K562 (cell line): Measurements from ENCODE around the gene PRSS48. TPM values are rescaled to one million over a fixed set of nuclear protein-coding genes. Genes with fewer than 3 reads are reported as not detected.

Experiments
- ATAC-seq: fragments of 200-7000 bp; cut with Tn5 transposase; 3 replicates; pipeline ENCODE4 v1.9.1; 2020; ENCODE audit warnings: moderate library complexity
- BruUV-seq: library from RNA; stranded (reverse); fragments of 400-500 nt; replicated peaks from 2 replicates; lab custom pipeline; 2021; lab: Mats Ljungman, UMichigan
- CTCF ChIA-PET: fragments of 300-600 bp; formaldehyde crosslinking; extraction: SDS; loops from one replicate; lab custom pipeline; 2021; ENCODE audit warnings: low intra/inter-chr PET ratio; lab: Yijun Ruan, JAX
- POLR2A ChIA-PET: fragments of 300-600, 350-650 bp; sonication (Branson Sonifier 250); formaldehyde crosslinking; extraction: SDS; loops from one replicate; lab custom pipeline; 2021; ENCODE audit warnings: antibody characterized with exemption, inconsistent platforms; lab: Yijun Ruan, JAX
- DNase-seq, 4 experiments: peaks; one replicate each; pipeline versions ENCODE4 v3.0.0 to v3.0.0-alpha.2; 2011 to 2018; ENCODE audit warnings: low spot score in 3 of 4, mixed read lengths in 3 of 4; ENCODE audit errors: extremely low read depth in 1 of 4
- FAIRE-seq: peaks from 2 replicates; lab custom pipeline; 2011; peaks lifted over from hg19 to GRCh38; lab: Jason Lieb, UNC
- H2AFZ ChIP-seq: 2 replicates; pipeline ENCODE4 v1.6.0; 2011; ENCODE audit warnings: low read depth, low read length, control low read depth, inconsistent platforms
- H3K27ac ChIP-seq: fragments of 200-600 bp; 3 replicates; pipeline ENCODE4 v1.8.0; 2011; ENCODE audit warnings: low read depth, mild to moderate bottlenecking, control low read depth, inconsistent platforms, low read length, moderate library complexity, mixed read lengths; ENCODE audit errors: extremely low read depth
- H3K27me3 ChIP-seq, 2 experiments: fragments of 300-600 bp in 1 of 2; 2 replicates in 1 of 2; 3 replicates in 1 of 2; pipeline versions ENCODE4 v1.6.0 to v1.8.0; 2011; ENCODE audit warnings: inconsistent platforms in 2 of 2, low read length in 2 of 2, mild to moderate bottlenecking in 1 of 2, mixed read lengths in 1 of 2, moderate library complexity in 1 of 2; ENCODE audit not compliant: control insufficient read depth in 2 of 2, insufficient read depth in 2 of 2
- H3K36me3 ChIP-seq: fragments of 300-600 bp; 3 replicates; pipeline ENCODE4 v1.8.0; 2011; ENCODE audit warnings: mild to moderate bottlenecking, low read length, inconsistent platforms; ENCODE audit not compliant: control insufficient read depth, insufficient read depth
- H3K4me1 ChIP-seq, 2 experiments: fragments of 200-600 bp in 1 of 2; replicated peaks in 1 of 2; 2 replicates in 1 of 2; 3 replicates in 1 of 2; pipeline versions ENCODE4 v1.5.1 to v1.8.0; 2011; ENCODE audit warnings: inconsistent platforms in 2 of 2, low read length in 2 of 2, mild to moderate bottlenecking in 1 of 2, mixed read lengths in 1 of 2, moderate library complexity in 1 of 2; ENCODE audit not compliant: control insufficient read depth in 2 of 2, insufficient read depth in 2 of 2
- H3K4me2 ChIP-seq: 2 replicates; pipeline ENCODE4 v1.6.1; 2011; ENCODE audit warnings: low read length, control low read depth, inconsistent platforms, mixed read lengths; ENCODE audit not compliant: insufficient read depth
- H3K4me3 ChIP-seq: fragments of 200-600 bp; sonication (generic), shearing (Covaris generic); 2 replicates; pipeline ENCODE4 v1.5.1; 2016; ENCODE audit warnings: control low read depth, inconsistent platforms
- H3K79me2 ChIP-seq: fragments of 200-600 bp; 3 replicates; pipeline ENCODE4 v1.8.0; 2011; ENCODE audit warnings: low read length, inconsistent platforms; ENCODE audit not compliant: control insufficient read depth, insufficient read depth
- H3K9ac ChIP-seq, 2 experiments: 2 replicates each; pipeline versions ENCODE4 v1.6.0 to v1.6.1; 2011; ENCODE audit warnings: low read depth in 2 of 2, low read length in 2 of 2, control low read depth in 1 of 2, inconsistent platforms in 1 of 2, mild to moderate bottlenecking in 1 of 2, mixed read lengths in 1 of 2; ENCODE audit not compliant: insufficient read depth in 1 of 2
- H3K9me1 ChIP-seq: one replicate; pipeline ENCODE4 v1.6.0; 2011; ENCODE audit warnings: inconsistent platforms, mild to moderate bottlenecking, low read length, moderate library complexity; ENCODE audit not compliant: control insufficient read depth, insufficient read depth
- H3K9me3 ChIP-seq: replicated peaks from 2 replicates; pipeline ENCODE4 v1.5.1; 2011; ENCODE audit warnings: low read depth, low read length, inconsistent platforms; ENCODE audit not compliant: control insufficient read depth, insufficient read depth
- H4K20me1 ChIP-seq: replicated peaks from 2 replicates; pipeline ENCODE4 v1.6.1; 2011; ENCODE audit warnings: low read length, inconsistent platforms, mixed read lengths; ENCODE audit not compliant: control insufficient read depth, insufficient read depth
- CAMTA2 ChIP-seq: fragments of 250-450 bp; sonication (Bioruptor Pico); conservative IDR thresholded peaks from 2 replicates; pipeline ENCODE4 v1.5.1; 2022
- CHD2 ChIP-seq: IDR thresholded peaks from 2 replicates; pipeline ENCODE4 v1.6.1; 2011; ENCODE audit warnings: low read depth, low read length
- FIP1L1 ChIP-seq: fragments of 200-400 bp; formaldehyde crosslinking; IDR thresholded peaks from 2 replicates; pipeline ENCODE4 v1.6.1; 2018; ENCODE audit warnings: mild to moderate bottlenecking, low read depth, low read length; ENCODE audit not compliant: poor library complexity, severe bottlenecking
- MAFF ChIP-seq: IDR thresholded peaks from 2 replicates; pipeline ENCODE4 v1.6.1; 2012; ENCODE audit warnings: low read length, improper control_type of control experiment
- POLR3G ChIP-seq: IDR thresholded peaks from 2 replicates; pipeline ENCODE4 v1.6.1; 2011; ENCODE audit not compliant: insufficient read length, insufficient replicate concordance; ENCODE audit errors: extremely low read depth
- SETDB1 ChIP-seq: IDR thresholded peaks from one replicate; pipeline ENCODE4 v1.6.1; 2012; ENCODE audit warnings: low read length, control low read depth, inconsistent platforms
- SPI1 ChIP-seq: IDR thresholded peaks from 2 replicates; pipeline ENCODE4 v1.6.1; 2011; ENCODE audit warnings: low read depth, low read length, control low read depth, borderline replicate concordance
- SRF ChIP-seq, 2 experiments: fragments of 250-450, 450-650 bp in 1 of 2; sonication (Bioruptor Pico) in 1 of 2; sonication (generic) in 1 of 2; formaldehyde crosslinking; IDR thresholded peaks; 2 replicates each; pipeline versions ENCODE4 v1.5.0 to v1.5.1; 2020 to 2022; ENCODE audit warnings: mild to moderate bottlenecking in 1 of 2, missing genetic modification reagents in 1 of 2
- ZC3H11A ChIP-seq: IDR thresholded peaks from 2 replicates; pipeline ENCODE4 v1.6.1; 2012; ENCODE audit warnings: low read depth, low read length, improper control_type of control experiment
- ZNF23 ChIP-seq: fragments of 250-450 bp; sonication (Bioruptor Pico); IDR thresholded peaks from 2 replicates; pipeline ENCODE4 v1.4.0; 2020; ENCODE audit warnings: mild to moderate bottlenecking
- ZNF586 ChIP-seq: fragments of 450-650 bp; formaldehyde crosslinking; conservative IDR thresholded peaks from 2 replicates; pipeline ENCODE4 v1.4.0; 2020; ENCODE audit warnings: mild to moderate bottlenecking, moderate library complexity
- WGBS: fragments of 100-300 bp; shearing (Covaris generic); methylation state at CpG from one replicate; pipeline ENCODE4 v1.1.6; 2016; ENCODE audit warnings: low coverage, mixed read lengths; ENCODE audit not compliant: insufficient coverage; ENCODE audit errors: missing lambda C conversion rate; 5-methylcytosine and 5-hydroxymethylcytosine counted together
- in situ Hi-C: fragments of 300-500 bp; cut with MboI; formaldehyde crosslinking; loops from 4 replicates; pipeline ENCODE4 v1.15.0; 2018; ENCODE audit warnings: inconsistent platforms, mixed read lengths
- intact Hi-C: fragments of 100-400 bp; cut with micrococcal nuclease; formaldehyde crosslinking; loops from 2 replicates; pipeline ENCODE4 v1.14.2; 2022
- polyA plus RNA-seq, 8 experiments: library from polyadenylated mRNA; depleted of rRNA in 4 of 8; stranded (reverse) in 5 of 8; unstranded in 3 of 8; fragments of >200 nt; fragmentation: Nextera tagmentation in 2 of 8; fragmentation: Illumina TruSeq in 1 of 8; extraction: Ambion mirVana in 2 of 8; extraction: Trizol in 1 of 8; gene quantifications; 2 replicates each; pipeline versions ENCODE4 v1.2.1 to v1.2.3, GENCODE V29; 2011 to 2014; ENCODE audit warnings: inconsistent platforms in 1 of 8, missing spikeins in 1 of 8
- total RNA-seq, 7 experiments: library from RNA; depleted of rRNA in 6 of 7; stranded (reverse); fragments of >200 nt in 6 of 7; fragmentation: Illumina TruSeq in 2 of 7; extraction: Trizol in 2 of 7; gene quantifications; 2 replicates each; pipeline versions ENCODE4 v1.2.1 to v1.2.3, GENCODE V29; 2011 to 2021; ENCODE audit warnings: low replicate concordance in 1 of 7
- TF ChIP-seq, protein P1 (sequence below): fragments of 250-450 bp; sonication (Bioruptor Pico); IDR thresholded peaks from 2 replicates; pipeline ENCODE4 v1.4.0; 2020; ENCODE audit warnings: mild to moderate bottlenecking, moderate library complexity

Gene PRSS48
- total and polyA plus RNA-seq, 9 of the 15 experiments (the other 6 are each of a cell fraction or from before 2014, with no cell fraction given): not detected

DNA sequence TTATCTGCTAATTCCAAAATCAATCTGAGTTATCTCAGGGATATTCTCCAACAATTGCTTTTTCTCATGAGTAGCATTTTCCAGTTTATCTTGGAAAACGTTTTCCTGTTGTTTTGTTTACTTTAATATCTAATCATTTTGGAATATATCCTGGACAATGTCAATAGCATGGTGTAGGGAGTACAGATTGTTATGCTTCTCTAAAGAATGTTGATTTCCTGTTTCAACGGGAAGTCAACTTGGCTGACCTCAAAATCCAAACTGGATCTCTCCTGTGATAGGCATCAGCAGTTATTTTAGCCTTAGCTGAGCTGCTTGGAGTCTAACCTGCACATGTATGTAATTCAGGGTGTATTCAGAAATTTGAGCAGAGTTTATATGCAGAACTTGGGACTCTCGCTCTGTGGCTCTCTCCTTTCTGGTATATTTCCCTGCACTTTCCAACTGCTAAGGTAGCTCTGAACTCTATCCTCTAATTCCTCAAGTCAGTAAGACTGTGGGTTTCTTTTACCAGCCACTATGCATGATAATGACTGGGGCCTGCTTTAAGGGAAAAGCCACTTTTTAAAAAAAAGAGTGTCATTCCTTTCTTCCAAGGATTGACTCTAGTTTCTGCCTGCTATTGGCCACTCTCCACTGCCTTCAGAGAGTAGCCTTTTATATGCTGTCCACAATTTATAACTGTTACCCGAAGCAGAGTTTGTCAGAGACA lies 7.7 kb downstream of the PRSS48 start:
- ATAC-seq (no peak), FAIRE-seq (no peak), DNase-seq (no peak)
- Histone ChIP-seq H3K36me3 (no peaks in the 10 kb centered on the region), H3K4me2 (no peak overlapping the region), H3K27ac (no peak overlapping the region), H4K20me1 (no peaks in the 10 kb centered on the region), H3K4me1 (no peaks in the 10 kb centered on the region), H3K27me3 (no peaks in the 10 kb centered on the region), H2AFZ (no peak overlapping the region), H3K9me1 (no peaks in the 10 kb centered on the region), H3K9ac (no peak overlapping the region), H3K9me3 (no peaks in the 10 kb centered on the region), H3K79me2 (no peaks in the 10 kb centered on the region), H3K4me3 (no peak overlapping the region)
- no TSS peak for BruUV-seq
- 0% methylated on average over 4 of the region's 4 CpGs for WGBS
- TF ChIP-seq SRF (CRISPR knock-in tag; IDR thresholded peaks at IDR 0.05) (no peak), POLR3G (no peak), CHD2 (no peak), MAFF (no peak), CAMTA2 (CRISPR knock-in tag) (no peak), ZC3H11A (no peak), ZNF23 (no peak), FIP1L1 (no peak), SETDB1 (no peak), SPI1 (no peak), ZNF586 (CRISPR knock-in tag) (no peak)
- TF ChIP-seq, protein P1, sequence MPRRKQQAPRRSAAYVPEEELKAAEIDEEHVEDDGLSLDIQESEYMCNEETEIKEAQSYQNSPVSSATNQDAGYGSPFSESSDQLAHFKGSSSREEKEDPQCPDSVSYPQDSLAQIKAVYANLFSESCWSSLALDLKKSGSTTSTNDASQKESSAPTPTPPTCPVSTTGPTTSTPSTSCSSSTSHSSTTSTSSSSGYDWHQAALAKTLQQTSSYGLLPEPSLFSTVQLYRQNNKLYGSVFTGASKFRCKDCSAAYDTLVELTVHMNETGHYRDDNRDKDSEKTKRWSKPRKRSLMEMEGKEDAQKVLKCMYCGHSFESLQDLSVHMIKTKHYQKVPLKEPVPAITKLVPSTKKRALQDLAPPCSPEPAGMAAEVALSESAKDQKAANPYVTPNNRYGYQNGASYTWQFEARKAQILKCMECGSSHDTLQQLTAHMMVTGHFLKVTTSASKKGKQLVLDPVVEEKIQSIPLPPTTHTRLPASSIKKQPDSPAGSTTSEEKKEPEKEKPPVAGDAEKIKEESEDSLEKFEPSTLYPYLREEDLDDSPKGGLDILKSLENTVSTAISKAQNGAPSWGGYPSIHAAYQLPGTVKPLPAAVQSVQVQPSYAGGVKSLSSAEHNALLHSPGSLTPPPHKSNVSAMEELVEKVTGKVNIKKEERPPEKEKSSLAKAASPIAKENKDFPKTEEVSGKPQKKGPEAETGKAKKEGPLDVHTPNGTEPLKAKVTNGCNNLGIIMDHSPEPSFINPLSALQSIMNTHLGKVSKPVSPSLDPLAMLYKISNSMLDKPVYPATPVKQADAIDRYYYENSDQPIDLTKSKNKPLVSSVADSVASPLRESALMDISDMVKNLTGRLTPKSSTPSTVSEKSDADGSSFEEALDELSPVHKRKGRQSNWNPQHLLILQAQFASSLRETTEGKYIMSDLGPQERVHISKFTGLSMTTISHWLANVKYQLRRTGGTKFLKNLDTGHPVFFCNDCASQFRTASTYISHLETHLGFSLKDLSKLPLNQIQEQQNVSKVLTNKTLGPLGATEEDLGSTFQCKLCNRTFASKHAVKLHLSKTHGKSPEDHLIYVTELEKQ (CRISPR knock-in tag): no peak
- in situ Hi-C loops (no loop called here), intact Hi-C loops (no loop called here)
- POLR2A ChIA-PET: no interaction called here
- CTCF ChIA-PET: no interaction called here
